ENCODE data around the gene ZIK1. TPM values are rescaled to one million over a fixed set of nuclear protein-coding genes. Genes with fewer than 3 reads are reported as not detected.

ZIK1 gene
- total and polyA plus RNA-seq, 9 of the 15 experiments (the other 6 are each of a cell fraction or from before 2014, with no cell fraction given) = 0.03 to 0.42 (median 0.15) TPM; not detected in 1

- TF ChIP-seq COPS2 (conservative IDR thresholded peaks at IDR 0.05) (no peak), CHD4 (IDR thresholded peaks at IDR 0.05; ENCODE audit: insufficient read depth, insufficient replicate concordance, low read depth, low read length, poor library complexity, severe bottlenecking) (no peak), FOSL1 (tag; conservative IDR thresholded peaks at IDR 0.05) (no peak), GTF3C2 (IDR thresholded peaks at IDR 0.05; ENCODE audit: borderline replicate concordance, extremely low read depth, insufficient read length) (no peak), MTA3 (IDR thresholded peaks at IDR 0.05; ENCODE audit: borderline replicate concordance) (peak; percentile 30; the same call in 1 of the 2 replicates), ZNF609 (CRISPR knock-in tag; IDR thresholded peaks at IDR 0.05; ENCODE audit: borderline replicate concordance) (no peak), PREB (CRISPR knock-in tag; IDR thresholded peaks at IDR 0.05) (no peak), CSDE1 (IDR thresholded peaks at IDR 0.05) (no peak), NFATC3 (IDR thresholded peaks at IDR 0.05) (no peak), KHSRP (IDR thresholded peaks at IDR 0.05) (no peak), ZNF239 (CRISPR knock-in tag; IDR thresholded peaks at IDR 0.05) (no peak), HDAC8 (tag; IDR thresholded peaks at IDR 0.05) (no peak), ZNF586 (CRISPR knock-in tag; conservative IDR thresholded peaks at IDR 0.05) (no peak), NELFE (IDR thresholded peaks at IDR 0.05; ENCODE audit: insufficient read depth, insufficient read length) (no peak), HNRNPK (IDR thresholded peaks at IDR 0.05; ENCODE audit: low read depth, low read length, poor library complexity, severe bottlenecking) (no peak)
- TF ChIP-seq, protein P1, sequence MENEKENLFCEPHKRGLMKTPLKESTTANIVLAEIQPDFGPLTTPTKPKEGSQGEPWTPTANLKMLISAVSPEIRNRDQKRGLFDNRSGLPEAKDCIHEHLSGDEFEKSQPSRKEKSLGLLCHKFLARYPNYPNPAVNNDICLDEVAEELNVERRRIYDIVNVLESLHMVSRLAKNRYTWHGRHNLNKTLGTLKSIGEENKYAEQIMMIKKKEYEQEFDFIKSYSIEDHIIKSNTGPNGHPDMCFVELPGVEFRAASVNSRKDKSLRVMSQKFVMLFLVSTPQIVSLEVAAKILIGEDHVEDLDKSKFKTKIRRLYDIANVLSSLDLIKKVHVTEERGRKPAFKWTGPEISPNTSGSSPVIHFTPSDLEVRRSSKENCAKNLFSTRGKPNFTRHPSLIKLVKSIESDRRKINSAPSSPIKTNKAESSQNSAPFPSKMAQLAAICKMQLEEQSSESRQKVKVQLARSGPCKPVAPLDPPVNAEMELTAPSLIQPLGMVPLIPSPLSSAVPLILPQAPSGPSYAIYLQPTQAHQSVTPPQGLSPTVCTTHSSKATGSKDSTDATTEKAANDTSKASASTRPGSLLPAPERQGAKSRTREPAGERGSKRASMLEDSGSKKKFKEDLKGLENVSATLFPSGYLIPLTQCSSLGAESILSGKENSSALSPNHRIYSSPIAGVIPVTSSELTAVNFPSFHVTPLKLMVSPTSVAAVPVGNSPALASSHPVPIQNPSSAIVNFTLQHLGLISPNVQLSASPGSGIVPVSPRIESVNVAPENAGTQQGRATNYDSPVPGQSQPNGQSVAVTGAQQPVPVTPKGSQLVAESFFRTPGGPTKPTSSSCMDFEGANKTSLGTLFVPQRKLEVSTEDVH (IDR thresholded peaks at IDR 0.05; ENCODE audit: low read depth, partially characterized antibody) = peak; percentile 75
Observed at GRCh38 chr19:57599761-57600383, 15.9 kb downstream of the ZIK1 start, which contains the start of gene ZNF530 (continued).

Measured in K562 (cell line).